CD4-positive, CD25-positive, alpha-beta regulatory T cell (primary cell): ENCODE measurements around the gene MYO5B. TPM values are rescaled to one million over a fixed set of nuclear protein-coding genes. Genes with fewer than 3 reads are reported as not detected.

Experiments used
- ATAC-seq, 2 donors: fragments of 150-1000 bp; cut with Tn5 transposase; one replicate each; pipeline ENCODE4 v1.10.0; 2021; ENCODE audit warnings: low read depth in 2 of 2, moderate number of reproducible peaks in 2 of 2, moderate library complexity in 1 of 2
- DNase-seq, 3 donors: peaks; one replicate each; pipeline versions ENCODE4 v3.0.0 to v3.0.0-alpha.2; 2012 to 2022; ENCODE audit warnings: mixed read lengths in 1 of 3
- H3K27ac ChIP-seq: one replicate; pipeline ENCODE4 v1.7.0; 2013; ENCODE audit warnings: mild to moderate bottlenecking, low read length; ENCODE audit not compliant: insufficient read depth, poor library complexity, severe bottlenecking
- H3K27me3 ChIP-seq: one replicate; pipeline ENCODE4 v1.7.0; 2013; ENCODE audit warnings: low read length; ENCODE audit not compliant: control insufficient read depth, insufficient read depth
- H3K36me3 ChIP-seq: one replicate; pipeline ENCODE4 v1.7.0; 2013; ENCODE audit warnings: mild to moderate bottlenecking, low read length, moderate library complexity; ENCODE audit not compliant: control insufficient read depth, insufficient read depth
- H3K4me1 ChIP-seq: 2 replicates; pipeline ENCODE4 v1.7.0; 2013; ENCODE audit warnings: mild to moderate bottlenecking, low read length; ENCODE audit not compliant: insufficient read depth, control insufficient read depth, poor library complexity, severe bottlenecking
- H3K4me3 ChIP-seq: one replicate; pipeline ENCODE4 v1.7.0; 2013; ENCODE audit warnings: low read depth, mild to moderate bottlenecking, low read length, moderate library complexity
- H3K9me3 ChIP-seq, 2 experiments: 1 replicate in 1 of 2; 2 replicates in 1 of 2; pipeline ENCODE4 v1.7.0; 2013; ENCODE audit warnings: low read length in 2 of 2, mild to moderate bottlenecking in 1 of 2, moderate library complexity in 1 of 2; ENCODE audit not compliant: control insufficient read depth in 2 of 2
- H3K27ac Mint-ChIP-seq, 3 donors: one replicate each; pipeline ENCODE4 v1.8.0; 2020 to 2022; ENCODE audit warnings: mild to moderate bottlenecking in 3 of 3, mixed read lengths in 3 of 3, moderate library complexity in 2 of 3
- H3K27me3 Mint-ChIP-seq: one replicate; pipeline ENCODE4 v1.8.0; 2022; ENCODE audit warnings: mild to moderate bottlenecking, mixed read lengths
- H3K36me3 Mint-ChIP-seq: one replicate; pipeline ENCODE4 v1.8.0; 2020; ENCODE audit warnings: mixed read lengths
- H3K4me1 Mint-ChIP-seq, 4 donors: one replicate each; pipeline ENCODE4 v1.8.0; 2020 to 2022; ENCODE audit warnings: mixed read lengths in 4 of 4, mild to moderate bottlenecking in 1 of 4
- H3K4me3 Mint-ChIP-seq, 4 donors: one replicate each; pipeline ENCODE4 v1.8.0; 2020 to 2022; ENCODE audit warnings: mild to moderate bottlenecking in 4 of 4, mixed read lengths in 4 of 4, moderate library complexity in 3 of 4
- H3K9me3 Mint-ChIP-seq, 7 donors: one replicate each; pipeline ENCODE4 v1.8.0; 2020 to 2022; ENCODE audit warnings: mixed read lengths in 7 of 7, mild to moderate bottlenecking in 3 of 7, moderate library complexity in 2 of 7
- polyA plus RNA-seq, 4 donors: library from polyadenylated mRNA; unstranded; fragments of 300-500 nt; fragmentation: Illumina TruSeq; gene quantifications; one replicate each; pipeline ENCODE4 v1.2.3, GENCODE V29; 2021
- total RNA-seq: library from RNA; stranded (reverse); gene quantifications from one replicate; pipeline ENCODE4 v1.2.3, GENCODE V29; 2022

The MYO5B gene
- total and polyA plus RNA-seq, 5 donors from 2014 or later, result 0.02 to 0.03 TPM; not detected in 3

DNA sequence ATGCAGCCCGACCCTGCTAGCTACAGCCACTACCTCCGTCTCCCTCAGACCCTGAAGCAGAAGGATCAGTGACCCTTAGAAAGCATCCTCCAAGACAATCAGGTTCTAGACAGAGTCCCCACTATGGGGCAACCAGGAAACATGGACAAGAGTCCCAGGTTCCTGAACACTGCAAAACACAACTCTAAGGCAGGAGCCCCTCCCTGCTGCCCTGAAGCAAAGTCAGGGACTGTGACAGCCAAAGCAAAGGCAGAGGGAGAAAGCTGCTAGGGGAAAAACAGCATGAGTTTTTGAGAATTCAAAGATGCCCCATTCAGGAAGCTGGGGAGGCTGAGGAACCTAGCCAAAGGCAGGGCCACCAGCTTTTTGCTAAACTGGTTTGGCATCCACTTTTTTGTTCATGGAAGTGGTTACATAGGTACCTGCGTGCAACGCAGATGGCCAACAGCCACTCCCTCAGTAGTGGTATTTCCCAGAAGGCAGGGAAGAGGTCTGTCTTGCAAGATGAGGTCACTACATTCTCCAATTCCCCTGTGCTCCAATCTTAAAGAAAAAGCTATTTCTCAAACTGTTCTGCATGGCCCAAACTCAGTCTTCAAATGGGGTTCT, 33.2 kb downstream of the MYO5B start:
- Mint-ChIP-seq H3K4me3 (no peak overlapping the region), H3K27me3 (peaks cover 32% of the 10 kb centered on the region), H3K4me1 (no peaks in the 10 kb centered on the region), H3K36me3 (no peaks in the 10 kb centered on the region), H3K9me3 (peaks cover 0 to 3% (median 0%) of the 10 kb centered on the region in 7 donors), H3K27ac (no peak overlapping the region)
- DNase-seq (no peak), ATAC-seq (no peak)
- H3K27me3 ChIP-seq, result no peaks in the 10 kb centered on the region
- H3K9me3 ChIP-seq, result no peaks in the 10 kb centered on the region
- H3K27ac ChIP-seq, result no peak overlapping the region
- no peak overlapping the region for H3K4me3 ChIP-seq
- no peaks in the 10 kb centered on the region for H3K36me3 ChIP-seq
- H3K4me1 ChIP-seq, result no peaks in the 10 kb centered on the region

DNA sequence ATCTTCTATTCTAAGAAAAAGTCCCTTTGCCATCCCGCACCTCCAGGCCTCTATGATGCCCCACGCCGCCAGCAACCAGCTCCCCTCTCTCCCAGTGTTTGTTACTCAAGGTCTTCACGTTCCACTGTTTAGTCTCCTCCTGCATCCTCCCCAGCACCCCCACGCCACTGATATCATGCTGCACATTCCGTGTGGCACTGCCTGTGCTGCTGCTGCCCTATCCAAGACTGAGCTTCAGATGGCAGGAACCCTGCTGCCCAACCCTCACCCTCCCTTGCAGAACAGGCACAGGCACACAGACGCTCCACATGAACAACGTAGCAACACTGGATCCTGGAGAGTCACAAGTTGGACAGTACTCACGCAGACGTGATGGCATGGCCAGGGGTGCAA, 35.3 kb downstream of the MYO5B start:
- Histone ChIP-seq H3K4me1 (no peaks in the 10 kb centered on the region), H3K27me3 (no peaks in the 10 kb centered on the region), H3K36me3 (no peaks in the 10 kb centered on the region), H3K4me3 (no peak overlapping the region), H3K27ac (no peak overlapping the region), H3K9me3 (no peaks in the 10 kb centered on the region)
- Mint-ChIP-seq H3K4me3 (no peak overlapping the region), H3K4me1 (no peaks in the 10 kb centered on the region), H3K9me3 (peaks cover 0 to 3% (median 0%) of the 10 kb centered on the region in 7 donors), H3K27ac (no peak overlapping the region), H3K27me3 (peaks cover 18% of the 10 kb centered on the region), H3K36me3 (no peaks in the 10 kb centered on the region)
- DNase-seq (no peak), ATAC-seq (no peak)

DNA sequence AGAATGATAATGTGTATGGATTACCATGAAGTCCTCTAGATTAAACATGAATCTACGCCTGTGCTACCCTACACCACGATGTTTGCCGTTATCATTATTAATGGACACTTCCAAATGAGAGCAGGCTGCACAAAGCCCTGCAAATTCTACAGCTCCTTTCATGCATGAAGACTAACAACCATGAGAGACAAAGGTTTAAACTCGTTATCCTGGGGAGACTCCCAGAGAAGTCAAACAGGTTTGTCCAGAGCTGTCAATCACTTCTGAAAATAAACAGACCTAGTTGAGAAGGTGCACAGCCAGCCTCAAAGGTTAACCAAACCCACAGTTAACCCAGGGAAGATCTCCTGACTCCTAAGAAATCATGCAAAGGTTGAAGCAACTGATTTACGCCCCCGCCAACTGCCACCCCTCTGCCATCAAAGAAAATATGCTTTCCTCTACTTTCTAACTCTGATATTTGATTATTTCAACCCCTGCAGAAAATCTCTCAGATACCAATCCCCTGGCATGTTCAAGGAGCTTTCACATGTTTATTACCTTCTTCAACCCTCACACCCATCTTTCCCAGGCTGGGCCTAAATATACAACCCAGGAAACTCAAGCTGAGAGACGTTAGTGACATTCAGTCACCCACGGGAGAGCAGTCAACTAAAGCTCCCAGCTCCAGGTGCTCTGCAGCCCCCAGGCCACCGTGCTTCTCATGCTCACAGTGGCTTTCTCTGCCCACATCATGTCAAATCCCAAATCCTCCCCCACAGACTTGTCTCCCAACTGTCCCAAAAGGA, 35.9 kb downstream of the MYO5B start:
- H3K27ac Mint-ChIP-seq, result no peak overlapping the region

DNA sequence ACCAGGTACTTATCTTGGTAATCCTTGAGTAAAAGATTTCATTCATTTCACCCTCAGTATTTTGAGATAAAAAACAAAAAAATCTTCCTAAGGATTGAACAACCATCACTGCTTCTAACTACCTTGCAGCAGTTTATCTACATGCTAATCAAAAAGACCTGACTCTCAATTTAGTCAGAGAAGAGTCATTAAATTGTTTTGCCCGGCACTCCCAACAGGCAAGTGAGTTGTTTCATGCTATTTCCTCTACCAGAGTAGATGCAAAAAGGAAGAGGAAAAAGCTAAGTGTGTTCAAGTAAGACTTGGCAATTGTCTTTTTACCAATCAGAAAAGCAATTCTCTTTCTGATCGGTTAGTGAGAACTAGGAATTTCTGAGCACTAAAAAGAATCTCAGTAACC, 39.5 kb downstream of the MYO5B start:
- Mint-ChIP-seq H3K9me3 (peaks cover 0 to 3% (median 0%) of the 10 kb centered on the region in 7 donors), H3K4me3 (no peak overlapping the region)

More for the DNA sequence above, 35.9 kb downstream of the MYO5B start:
- ATAC-seq, result no peak
- Histone ChIP-seq H3K27ac (no peak overlapping the region), H3K4me1 (no peaks in the 10 kb centered on the region), H3K4me3 (no peak overlapping the region), H3K36me3 (no peaks in the 10 kb centered on the region), H3K27me3 (no peaks in the 10 kb centered on the region), H3K9me3 (no peaks in the 10 kb centered on the region)
- DNase-seq, result no peak
- Mint-ChIP-seq H3K27me3 (peaks cover 16% of the 10 kb centered on the region), H3K36me3 (no peaks in the 10 kb centered on the region), H3K9me3 (peaks cover 0 to 3% (median 0%) of the 10 kb centered on the region in 7 donors), H3K4me3 (no peak overlapping the region), H3K4me1 (no peaks in the 10 kb centered on the region)

DNA sequence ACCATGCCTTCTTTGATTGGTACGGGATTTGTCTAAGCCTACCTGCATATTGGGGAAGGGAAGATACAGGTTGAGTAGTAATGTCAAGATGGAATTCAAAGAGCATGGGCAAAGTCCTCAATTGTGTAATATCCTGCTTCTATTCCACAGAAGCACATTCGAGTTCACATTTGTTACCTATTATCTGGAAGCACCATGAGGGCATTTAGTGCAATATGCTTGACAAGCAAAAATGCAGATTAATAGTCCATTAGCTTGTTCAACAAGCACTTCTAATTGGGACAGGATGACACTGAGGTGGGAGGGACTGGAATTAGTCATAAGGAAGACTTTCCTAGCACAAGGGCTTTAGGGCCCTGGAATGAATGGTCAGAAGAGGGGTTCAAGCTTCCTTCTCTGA, 40.5 kb downstream of the MYO5B start:
- peaks cover 0 to 5% (median 0%) of the 10 kb centered on the region in 7 donors for H3K9me3 Mint-ChIP-seq
- DNase-seq (no peak), ATAC-seq (no peak)
- H3K27ac ChIP-seq, result no peak overlapping the region
- H3K27me3 ChIP-seq, result no peaks in the 10 kb centered on the region
- H3K36me3 ChIP-seq, result no peaks in the 10 kb centered on the region
- H3K27ac Mint-ChIP-seq, result no peak overlapping the region
- no peaks in the 10 kb centered on the region for H3K9me3 ChIP-seq
- H3K4me1 Mint-ChIP-seq, result no peaks in the 10 kb centered on the region
- no peaks in the 10 kb centered on the region for H3K27me3 Mint-ChIP-seq
- H3K4me3 Mint-ChIP-seq, result no peak overlapping the region
- no peak overlapping the region for H3K4me3 ChIP-seq
- H3K36me3 Mint-ChIP-seq, result no peaks in the 10 kb centered on the region
- H3K4me1 ChIP-seq, result no peaks in the 10 kb centered on the region

More for the DNA sequence above, 39.5 kb downstream of the MYO5B start:
- Histone ChIP-seq H3K9me3 (no peaks in the 10 kb centered on the region), H3K36me3 (no peaks in the 10 kb centered on the region), H3K4me1 (no peaks in the 10 kb centered on the region), H3K27me3 (no peaks in the 10 kb centered on the region), H3K27ac (no peak overlapping the region), H3K4me3 (no peak overlapping the region)
- DNase-seq (no peak), ATAC-seq (no peak)
- Mint-ChIP-seq H3K27me3 (no peaks in the 10 kb centered on the region), H3K4me1 (no peaks in the 10 kb centered on the region), H3K27ac (no peak overlapping the region), H3K36me3 (no peaks in the 10 kb centered on the region)

DNA sequence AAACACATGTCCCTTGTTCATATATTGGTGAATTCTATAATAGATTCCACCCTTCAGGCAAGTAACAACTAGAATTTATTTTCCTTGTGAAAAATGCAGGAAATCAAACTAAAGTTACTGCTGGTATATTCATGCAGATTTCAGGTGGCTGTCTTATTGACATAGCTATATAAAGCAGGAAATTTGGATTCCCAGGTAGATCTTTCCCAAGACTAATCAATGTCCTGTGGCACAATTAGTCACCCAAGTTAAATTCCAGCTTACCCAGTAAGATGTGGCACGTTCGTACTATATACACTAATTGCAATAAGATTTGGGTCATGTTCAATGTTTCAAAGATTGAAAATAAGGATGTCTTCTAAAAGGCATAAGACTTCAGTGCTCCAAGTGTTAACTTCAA, 42.0 kb downstream of the MYO5B start:
- Mint-ChIP-seq H3K4me1 (no peaks in the 10 kb centered on the region), H3K36me3 (no peaks in the 10 kb centered on the region), H3K9me3 (peaks cover 0 to 7% (median 0%) of the 10 kb centered on the region in 7 donors), H3K27me3 (no peaks in the 10 kb centered on the region), H3K27ac (no peak overlapping the region), H3K4me3 (no peak overlapping the region)
- Histone ChIP-seq H3K4me3 (no peak overlapping the region), H3K27me3 (no peaks in the 10 kb centered on the region), H3K27ac (no peak overlapping the region), H3K4me1 (no peaks in the 10 kb centered on the region), H3K36me3 (no peaks in the 10 kb centered on the region), H3K9me3 (no peaks in the 10 kb centered on the region)
- DNase-seq (no peak), ATAC-seq (no peak)

DNA sequence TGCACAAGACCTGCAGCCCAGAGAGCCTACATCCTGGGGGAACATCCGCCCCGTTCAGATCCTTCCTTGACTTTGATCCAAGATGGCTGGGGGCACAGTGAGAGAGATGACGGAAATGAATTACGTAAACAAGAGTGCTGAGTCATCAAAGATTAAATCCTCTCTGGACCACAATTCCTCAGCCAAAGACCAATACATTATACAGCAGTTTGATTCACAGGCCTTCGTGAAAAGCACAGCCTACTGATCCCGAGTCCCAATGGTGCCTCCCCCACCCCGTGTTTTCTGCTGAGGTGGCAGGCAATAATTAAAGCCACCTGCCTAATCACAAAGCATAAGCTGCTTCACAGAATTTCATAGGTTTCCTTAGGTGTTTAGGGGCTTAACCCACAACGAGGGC, 43.0 kb downstream of the MYO5B start:
- no peaks in the 10 kb centered on the region for H3K36me3 Mint-ChIP-seq
- H3K27ac Mint-ChIP-seq, result no peak overlapping the region
- no peaks in the 10 kb centered on the region for H3K27me3 Mint-ChIP-seq
- no peak for DNase-seq
- no peaks in the 10 kb centered on the region for H3K36me3 ChIP-seq
- peaks cover 0 to 11% (median 2%) of the 10 kb centered on the region in 7 donors for H3K9me3 Mint-ChIP-seq
- no peak overlapping the region for H3K4me3 ChIP-seq
- ATAC-seq, result no peak
- H3K27me3 ChIP-seq, result no peaks in the 10 kb centered on the region
- H3K9me3 ChIP-seq, result no peaks in the 10 kb centered on the region
- no peak overlapping the region for H3K27ac ChIP-seq
- H3K4me3 Mint-ChIP-seq, result peak overlapping the region in 1 of 4 donors; percentile 79
- H3K4me1 ChIP-seq, result no peaks in the 10 kb centered on the region
- no peaks in the 10 kb centered on the region for H3K4me1 Mint-ChIP-seq

DNA sequence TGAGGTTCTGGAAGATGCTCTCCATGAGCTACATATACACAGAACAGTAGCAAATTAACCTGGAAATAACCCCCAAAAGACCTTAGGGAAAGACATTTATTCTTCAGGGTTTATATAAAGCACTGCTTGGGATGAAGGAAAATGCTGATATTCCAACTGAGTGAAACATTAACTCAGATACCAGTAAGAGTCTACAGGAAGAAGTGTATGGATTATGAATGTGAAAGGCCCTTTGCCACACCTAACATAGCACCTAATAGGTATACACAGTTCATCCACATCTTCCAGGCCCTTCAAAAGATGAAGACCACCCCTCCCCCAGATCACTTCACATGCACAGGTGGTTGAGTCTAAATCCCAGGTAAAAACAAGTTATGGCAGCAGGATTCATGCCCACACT, 50.4 kb downstream of the MYO5B start:
- Histone ChIP-seq H3K4me1 (no peaks in the 10 kb centered on the region), H3K9me3 (no peaks in the 10 kb centered on the region), H3K27me3 (no peaks in the 10 kb centered on the region), H3K36me3 (no peaks in the 10 kb centered on the region), H3K4me3 (no peak overlapping the region), H3K27ac (no peak overlapping the region)
- H3K36me3 Mint-ChIP-seq, result no peaks in the 10 kb centered on the region
- no peak overlapping the region for H3K4me3 Mint-ChIP-seq
- no peak overlapping the region for H3K27ac Mint-ChIP-seq
- peaks cover 0 to 6% (median 2%) of the 10 kb centered on the region in 7 donors for H3K9me3 Mint-ChIP-seq
- ATAC-seq, result no peak
- DNase-seq, result no peak
- H3K4me1 Mint-ChIP-seq, result no peaks in the 10 kb centered on the region
- H3K27me3 Mint-ChIP-seq, result peaks cover 11% of the 10 kb centered on the region
